ENCODE results near the gene TTC12.
"Not testable (repeated sequence)": the region's sequence is repeated elsewhere in the genome, so short reads cannot be mapped to it uniquely, and the experiment has no call there.

DNA sequence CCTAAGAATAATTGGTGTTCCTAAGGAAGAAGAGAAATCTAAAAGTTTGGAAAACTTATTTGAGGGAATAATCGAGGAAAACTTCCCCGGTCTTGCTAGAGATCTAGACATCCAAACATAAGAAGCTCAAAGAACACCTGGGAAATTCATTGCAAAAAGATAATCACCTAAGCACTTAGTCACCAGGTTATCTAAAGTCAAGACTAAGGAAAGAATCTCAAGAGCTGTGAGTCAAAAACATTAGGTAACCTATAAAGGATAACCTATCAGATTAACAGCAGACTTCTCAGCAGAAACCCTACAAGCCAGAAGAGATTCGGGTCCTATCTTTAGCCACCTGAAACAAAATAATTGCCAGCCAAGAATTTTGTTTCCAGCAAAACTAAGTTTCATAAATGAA, 15.9 kb upstream of the TTC12 start:
- TF ChIP-seq, protein P1, sequence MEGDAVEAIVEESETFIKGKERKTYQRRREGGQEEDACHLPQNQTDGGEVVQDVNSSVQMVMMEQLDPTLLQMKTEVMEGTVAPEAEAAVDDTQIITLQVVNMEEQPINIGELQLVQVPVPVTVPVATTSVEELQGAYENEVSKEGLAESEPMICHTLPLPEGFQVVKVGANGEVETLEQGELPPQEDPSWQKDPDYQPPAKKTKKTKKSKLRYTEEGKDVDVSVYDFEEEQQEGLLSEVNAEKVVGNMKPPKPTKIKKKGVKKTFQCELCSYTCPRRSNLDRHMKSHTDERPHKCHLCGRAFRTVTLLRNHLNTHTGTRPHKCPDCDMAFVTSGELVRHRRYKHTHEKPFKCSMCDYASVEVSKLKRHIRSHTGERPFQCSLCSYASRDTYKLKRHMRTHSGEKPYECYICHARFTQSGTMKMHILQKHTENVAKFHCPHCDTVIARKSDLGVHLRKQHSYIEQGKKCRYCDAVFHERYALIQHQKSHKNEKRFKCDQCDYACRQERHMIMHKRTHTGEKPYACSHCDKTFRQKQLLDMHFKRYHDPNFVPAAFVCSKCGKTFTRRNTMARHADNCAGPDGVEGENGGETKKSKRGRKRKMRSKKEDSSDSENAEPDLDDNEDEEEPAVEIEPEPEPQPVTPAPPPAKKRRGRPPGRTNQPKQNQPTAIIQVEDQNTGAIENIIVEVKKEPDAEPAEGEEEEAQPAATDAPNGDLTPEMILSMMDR (IDR thresholded peaks at IDR 0.05), result not testable (repeated sequence)
- TF ChIP-seq POLR2A, POLR2AphosphoS5 (IDR thresholded peaks at IDR 0.05): not testable (repeated sequence)
